Adrenal gland (tissue), 12 donors: ENCODE results near the gene TCTN1. TPM values are rescaled to one million over a fixed set of nuclear protein-coding genes. Genes with fewer than 3 reads are reported as not detected.

Source experiments
- DNase-seq, 7 donors: peaks; one replicate each; pipeline ENCODE4 v3.0.0-alpha.2; 2019 to 2020
- H3K27ac ChIP-seq, 5 donors: fragments of 200-600 bp; sonication (generic) in 4 of 5; 1 replicate in 3 of 5; 2 replicates in 2 of 5; pipeline versions ENCODE4 v1.5.1 to v1.8.0; 2016 to 2020; ENCODE audit warnings: mild to moderate bottlenecking in 1 of 5
- H3K27me3 ChIP-seq: fragments of 200-600 bp; 2 replicates; pipeline ENCODE4 v1.8.0; 2021
- H3K36me3 ChIP-seq, 2 donors: fragments of 200-600 bp; replicated peaks in 1 of 2; 1 replicate in 1 of 2; 2 replicates in 1 of 2; pipeline versions ENCODE4 v1.5.1 to v1.8.0; 2018 to 2022
- H3K4me1 ChIP-seq, 2 donors: fragments of 200-600 bp; replicated peaks in 1 of 2; 1 replicate in 1 of 2; 2 replicates in 1 of 2; pipeline versions ENCODE4 v1.5.1 to v1.8.0; 2018 to 2021
- H3K4me3 ChIP-seq, 4 donors: fragments of 200-600 bp; sonication (generic) in 3 of 4; one replicate each; pipeline ENCODE4 v1.5.1; 2016 to 2018
- H3K9me3 ChIP-seq, 3 donors: fragments of 200-600 bp; sonication (generic) in 1 of 3; replicated peaks in 1 of 3; 1 replicate in 2 of 3; 2 replicates in 1 of 3; pipeline versions ENCODE4 v1.5.1 to v1.8.0; 2016 to 2021
- CTCF ChIP-seq, 6 experiments: fragments of 450-650 bp in 4 of 6; fragments of 200-600 bp in 2 of 6; sonication (generic) in 1 of 6; IDR thresholded peaks; 1 replicate in 5 of 6; 2 replicates in 1 of 6; pipeline versions ENCODE4 v1.5.1 to v1.8.0; 2016 to 2021; ENCODE audit warnings: antibody characterized with exemption in 6 of 6, mild to moderate bottlenecking in 2 of 6, moderate library complexity in 1 of 6
- POLR2A ChIP-seq, 2 donors: fragments of 450-650 bp; IDR thresholded peaks; one replicate each; pipeline ENCODE4 v1.6.1; 2017; ENCODE audit warnings: antibody characterized with exemption in 2 of 2, mild to moderate bottlenecking in 2 of 2, moderate library complexity in 1 of 2
- WGBS, 4 donors: extraction: QIAGEN DNeasy Blood & Tissue Kit in 2 of 4; methylation state at CpG; one replicate each; pipeline versions ENCODE4 v1.1.5 to v1.1.7; 2013 to 2017; 5-methylcytosine and 5-hydroxymethylcytosine counted together
- intact Hi-C, 2 donors: fragments of 100-400 bp; cut with DNase I; formaldehyde crosslinking; loops; one replicate each; pipeline versions ENCODE4 v1.14.1 to v1.15.0; 2022 to 2023
- polyA plus RNA-seq, 3 donors: library from polyadenylated mRNA; stranded (reverse); fragments of 200-250 nt in 2 of 3; fragments of 350-450 nt in 1 of 3; fragmentation: Illumina TruSeq in 1 of 3; extraction: RNeasy Lipid Tissue Mini Kit (QIAGEN cat#74804) in 1 of 3; gene quantifications; one replicate each; pipeline ENCODE4 v1.2.3, GENCODE V29; 2013 to 2014
- total RNA-seq, 9 donors: library from RNA; depleted of rRNA in 4 of 9; stranded (reverse); fragments of >200 nt in 4 of 9; fragments of 120-200 nt in 1 of 9; fragmentation: NEBNext Ultra II Directional in 1 of 9; extraction: Animal tissue kit (Norgen Biotek cat#: 25700) in 1 of 9; gene quantifications; one replicate each; pipeline versions ENCODE4 v1.1.0 to v1.2.4, GENCODE V29; 2013 to 2023
- donor health status: healthy with polysubstance abuse.
- donor health status: Bipolar disorder and iron deficiency.
- donor health status: DM: yes; HTN: yes; CAD: no.
- donor health status: DM: no; HTN: no; CAD: no.
- donor health status: DM: no; HTN: no; CAD: no.
- donor health status: DM: yes; HTN: yes; CAD: no.

TCTN1 gene
- total and polyA plus RNA-seq, 12 donors, result 37.3 to 174 (median 55.1) TPM

GRCh38 chr12:110579535-110580253 is 34.2 kb upstream of the TCTN1 start:
- intact Hi-C loops, result no loop called here
- Histone ChIP-seq H3K4me3 (no peak overlapping the region), H3K27ac (peak overlapping the region in 1 of 5 donors; percentile 89), H3K4me1 (peaks cover 44 to 83% of the 10 kb centered on the region in 2 donors), H3K27me3 (no peaks in the 10 kb centered on the region), H3K9me3 (no peaks in the 10 kb centered on the region), H3K36me3 (no peaks in the 10 kb centered on the region)
- 95 to 97% (median 96%) methylated on average over 18 of the region's 18 CpGs for WGBS, 4 donors
- TF ChIP-seq CTCF (IDR thresholded peaks at IDR 0.05) (no peak), POLR2A (IDR thresholded peaks at IDR 0.05) (no peak)
- DNase-seq, result peak in 1 of 7 donors; percentile 48

GRCh38 chr12:110581931-110582275 is 32.0 kb upstream of the TCTN1 start:
- H3K36me3 ChIP-seq, result no peaks in the 10 kb centered on the region
- H3K27me3 ChIP-seq, result no peaks in the 10 kb centered on the region
- peaks cover 44 to 75% of the 10 kb centered on the region in 2 donors for H3K4me1 ChIP-seq
- WGBS, 4 donors, result 1 to 3% (median 3%) methylated on average over 5 to 8 of the region's 8 CpGs
- H3K27ac ChIP-seq, result peak overlapping the region; percentile 80 to 93 (median 91)
- H3K4me3 ChIP-seq, result peak overlapping the region; percentile 12 to 91 (median 56)
- peak in 1 of 7 donors; percentile 31 for DNase-seq
- TF ChIP-seq CTCF (IDR thresholded peaks at IDR 0.05), result no peak
- no peak for TF ChIP-seq POLR2A (IDR thresholded peaks at IDR 0.05)
- intact Hi-C loops, result no loop called here
- no peaks in the 10 kb centered on the region for H3K9me3 ChIP-seq

GRCh38 chr12:110582276-110583136 is 31.4 kb upstream of the TCTN1 start:
- Histone ChIP-seq H3K36me3 (no peaks in the 10 kb centered on the region), H3K27ac (peak overlapping the region; percentile 80 to 93 (median 91)), H3K4me1 (peaks cover 40 to 69% of the 10 kb centered on the region in 2 donors), H3K27me3 (no peaks in the 10 kb centered on the region), H3K4me3 (peak overlapping the region; percentile 12 to 91 (median 56)), H3K9me3 (no peaks in the 10 kb centered on the region)
- intact Hi-C loops, result no loop called here
- DNase-seq, result peak; percentile 64 to 78 (median 71)
- 0% methylated on average over 28 to 104 of the region's 104 CpGs for WGBS, 4 donors
- TF ChIP-seq POLR2A (IDR thresholded peaks at IDR 0.05), result peak in 1 of 2 donors; percentile 36
- peak in 1 of 6 experiments; percentile 7 for TF ChIP-seq CTCF (IDR thresholded peaks at IDR 0.05)
